Upper lobe of left lung (tissue), 4 donors: ENCODE measurements around the gene ZNF618.

Source experiments
- CTCF ChIP-seq, 6 experiments: fragments of 450-650 bp in 4 of 6; fragments of 200-600 bp in 2 of 6; sonication (generic) in 2 of 6; IDR thresholded peaks; one replicate each; pipeline ENCODE4 v1.5.1; 2016 to 2019; ENCODE audit warnings: antibody characterized with exemption in 6 of 6
- POLR2A ChIP-seq, 4 donors: fragments of 450-650 bp; IDR thresholded peaks; one replicate each; pipeline ENCODE4 v1.5.1; 2016 to 2017; ENCODE audit warnings: antibody characterized with exemption in 4 of 4, mild to moderate bottlenecking in 2 of 4

DNA sequence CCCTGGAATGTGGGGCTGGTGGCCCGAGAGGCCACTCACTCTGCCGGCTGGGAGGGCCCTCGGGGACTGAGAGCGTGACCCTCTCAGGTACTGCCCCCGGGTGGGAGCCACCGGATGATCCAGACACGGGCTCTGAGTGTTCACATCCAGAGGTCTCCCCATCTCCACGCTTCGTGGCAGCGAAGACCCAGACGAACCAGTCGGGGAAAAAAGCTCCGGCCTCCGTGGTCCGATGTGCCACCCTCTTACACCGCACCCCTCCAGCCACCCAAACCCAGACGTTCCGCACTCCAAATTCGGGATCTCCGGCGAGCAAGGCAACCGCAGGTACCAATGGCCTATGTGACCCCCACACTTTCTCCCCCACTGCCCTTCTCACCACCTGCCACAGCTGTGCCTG lies 152.5 kb downstream of the ZNF618 start:
- TF ChIP-seq POLR2A (IDR thresholded peaks at IDR 0.05) (no peak), CTCF (IDR thresholded peaks at IDR 0.05) (no peak)
